Measurements from ENCODE around the gene TIMP2.
"Not testable (repeated sequence)": the region's sequence is repeated elsewhere in the genome, so short reads cannot be mapped to it uniquely, and the experiment has no call there.

The TIMP2 gene

GRCh38 chr17:78933025-78933958 is 8.1 kb upstream of the TIMP2 start:
- no peak for DNase-seq (ENCODE audit: low read depth in 2 of 2)

- no peak for DNase-seq (ENCODE audit: low read depth in 2 of 2)
Measured at GRCh38 chr17:78929908-78930775, 5.0 kb upstream of the TIMP2 start.

DNA sequence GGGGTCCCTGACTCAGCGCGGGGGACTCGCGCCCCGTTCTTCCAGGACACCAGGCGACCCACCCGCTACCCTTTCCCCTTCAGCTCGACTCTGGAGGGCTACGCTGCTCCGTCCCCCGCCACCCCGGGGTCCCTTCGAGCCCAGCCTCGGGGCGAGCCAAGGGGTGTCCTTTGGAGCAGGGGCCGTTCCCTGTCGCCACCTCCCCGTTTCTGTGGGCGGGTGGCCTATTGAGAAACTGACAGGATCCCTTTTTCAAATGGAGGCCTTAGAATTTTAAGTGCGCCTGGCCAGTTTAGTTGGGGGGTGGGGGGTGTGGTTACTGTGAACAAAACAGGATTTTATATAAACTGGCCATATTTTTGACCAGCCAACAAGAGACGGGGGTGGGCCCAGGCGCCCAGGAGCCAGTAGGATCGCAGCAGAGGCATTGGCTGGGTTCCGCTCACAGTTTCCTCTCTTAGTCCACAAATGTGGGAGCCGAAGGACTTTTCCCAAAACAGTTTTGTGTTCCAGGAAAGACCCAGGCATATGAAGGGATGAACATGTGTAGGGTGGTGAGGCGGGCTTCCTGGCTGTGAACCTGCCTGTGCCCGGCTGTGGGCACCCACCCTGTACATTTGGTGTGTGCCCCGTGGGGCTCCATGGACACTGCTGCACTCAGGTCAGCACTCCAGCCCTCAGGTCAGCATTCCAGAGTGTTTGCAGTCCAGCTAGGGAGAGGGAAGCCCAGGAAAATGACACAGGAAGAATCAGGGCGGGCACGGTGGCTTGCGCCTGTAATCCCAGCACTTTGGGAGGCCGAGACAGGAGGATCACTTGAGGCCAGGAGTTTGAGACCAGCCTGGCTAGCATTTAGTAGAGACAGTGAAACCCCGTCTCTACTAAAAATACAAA is 722 bp upstream of the TIMP2 start:
- no peak for DNase-seq (ENCODE audit: low read depth in 2 of 2)

- no peak for DNase-seq (ENCODE audit: low read depth in 2 of 2)
Measured at GRCh38 chr17:78924481-78925151, 571 bp downstream of the TIMP2 start.

- DNase-seq (ENCODE audit: low read depth in 2 of 2): peak; percentile 12 to 21
Measured at GRCh38 chr17:78923660-78924453, 1.3 kb downstream of the TIMP2 start.

- no peak for DNase-seq (ENCODE audit: low read depth in 2 of 2)
Measured at GRCh38 chr17:78922816-78923498, 2.2 kb downstream of the TIMP2 start.

DNA sequence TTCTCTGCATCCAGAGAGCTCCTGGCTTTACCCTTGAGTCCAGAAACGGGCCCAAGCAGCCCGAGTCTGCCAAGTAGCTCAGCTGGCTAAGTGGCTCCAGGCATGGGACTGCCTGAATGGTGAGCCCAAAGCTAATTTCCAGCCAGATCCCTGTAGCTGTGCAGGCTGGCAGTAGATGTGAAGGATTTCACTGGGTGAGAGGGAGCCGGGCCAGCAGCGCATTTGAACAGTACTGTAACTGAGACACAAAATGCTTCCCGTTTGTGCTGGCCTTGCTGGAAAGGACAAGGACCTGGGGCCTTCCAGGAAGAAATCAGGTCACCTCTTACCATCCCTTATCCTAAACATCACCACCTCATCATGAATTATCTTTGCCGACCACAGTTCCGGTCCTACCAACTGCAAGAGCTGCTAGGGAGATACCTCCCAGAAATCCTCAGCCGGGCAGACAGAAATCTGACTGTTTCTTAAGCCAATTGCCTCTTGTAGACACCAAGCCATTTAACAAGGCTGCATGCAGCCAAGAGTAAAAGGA is 3.7 kb downstream of the TIMP2 start:
- no peak for DNase-seq (ENCODE audit: low read depth in 2 of 2)

GRCh38 chr17:78920528-78920927 is 4.7 kb downstream of the TIMP2 start:
- no peak for DNase-seq (ENCODE audit: low read depth in 2 of 2)

DNA sequence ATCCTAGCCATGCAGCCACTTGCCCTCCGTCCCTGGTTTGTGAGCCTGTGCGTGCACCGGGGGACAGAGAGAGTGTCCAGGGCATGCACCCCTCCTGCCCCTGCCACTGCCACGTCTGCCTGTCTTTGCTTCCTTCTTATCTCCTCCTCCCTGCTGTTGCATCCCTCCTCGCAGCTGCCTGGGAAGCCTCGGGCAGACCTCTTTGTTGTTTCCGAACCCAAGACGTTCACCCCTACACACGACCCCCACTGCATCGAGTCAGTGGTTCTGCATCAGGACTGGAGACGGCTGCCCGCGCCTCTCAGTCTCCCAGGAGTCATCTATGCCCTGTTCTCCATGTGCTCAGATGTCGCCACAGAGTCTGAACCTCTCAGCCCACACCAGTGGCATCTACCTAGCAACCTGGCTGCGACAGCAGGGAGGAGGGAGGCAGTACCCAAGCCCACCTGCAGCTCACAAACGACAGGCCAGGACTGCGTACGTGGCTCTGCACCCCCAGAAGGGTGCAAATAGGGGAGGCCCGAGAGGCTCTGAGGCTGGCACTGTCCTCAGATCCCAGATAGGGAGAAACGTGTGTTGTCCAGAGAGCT is 5.2 kb downstream of the TIMP2 start:
- no peak for DNase-seq (ENCODE audit: low read depth in 2 of 2)

- DNase-seq (ENCODE audit: low read depth in 2 of 2): no peak
Measured at GRCh38 chr17:78918979-78919378, 6.2 kb downstream of the TIMP2 start.

- DNase-seq (ENCODE audit: low read depth in 2 of 2): no peak
Measured at GRCh38 chr17:78917451-78918275, 7.5 kb downstream of the TIMP2 start.

DNA sequence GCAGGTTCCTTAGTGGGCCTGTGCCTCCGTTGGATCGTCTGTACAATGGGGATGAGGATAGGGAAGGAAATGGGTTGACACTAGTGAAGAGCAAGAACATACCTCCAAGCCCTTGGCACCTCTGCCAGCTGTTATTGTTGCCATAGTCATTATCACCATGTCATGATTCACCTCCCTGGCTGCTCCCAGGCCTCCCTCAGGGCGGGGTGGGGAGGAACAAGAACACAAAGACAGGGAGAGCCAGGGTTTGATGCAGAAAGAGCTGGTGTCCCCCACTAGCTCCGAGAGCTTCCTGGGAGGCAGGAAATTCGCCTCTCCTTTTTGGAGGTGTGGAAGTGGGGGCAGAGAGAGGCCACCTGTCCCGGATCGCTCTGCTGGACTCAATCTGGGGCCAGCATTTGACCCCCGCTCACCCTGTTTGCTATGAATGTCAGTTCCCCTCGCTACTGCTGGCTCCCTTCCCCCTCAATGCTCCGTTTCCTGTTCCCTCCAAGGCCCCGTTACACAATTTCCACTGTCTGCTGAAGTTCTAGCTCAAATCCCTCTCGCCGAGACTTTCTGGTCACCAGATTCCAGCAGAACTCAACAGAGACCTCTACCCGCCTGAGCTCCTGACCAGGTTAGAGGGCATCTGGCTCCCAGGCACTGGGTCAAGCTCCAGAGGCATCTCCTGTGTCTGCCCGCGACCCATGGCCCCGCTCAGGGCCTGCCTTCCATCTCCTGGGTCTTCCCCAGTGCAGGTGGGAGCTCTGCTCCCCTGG is 9.1 kb downstream of the TIMP2 start:
- no peak for DNase-seq (ENCODE audit: low read depth in 2 of 2)

DNA sequence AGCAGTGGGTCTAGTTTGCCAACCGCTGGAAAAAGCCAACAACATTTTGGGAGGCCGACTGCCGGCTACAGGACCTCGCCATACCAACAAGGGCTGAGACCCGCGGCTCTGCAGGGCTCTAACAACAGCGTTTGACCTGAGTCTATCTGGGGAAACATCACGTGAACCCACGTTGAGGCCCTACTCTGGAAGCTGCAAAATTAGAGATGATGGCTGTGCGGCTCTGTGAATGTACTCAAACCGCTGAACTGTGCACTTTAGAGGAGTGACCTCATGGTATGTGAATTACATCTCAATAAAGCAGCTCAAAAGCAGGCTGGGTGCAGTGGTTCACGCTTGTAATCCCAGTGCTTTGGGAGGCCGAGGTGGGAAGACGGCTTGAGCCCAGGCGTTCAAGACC is 12.1 kb downstream of the TIMP2 start:
- DNase-seq (ENCODE audit: low read depth in 2 of 2): no peak

- DNase-seq (ENCODE audit: low read depth in 2 of 2): no peak
Measured at GRCh38 chr17:78912082-78912481, 13.1 kb downstream of the TIMP2 start.

GRCh38 chr17:78911543-78911942 is 13.6 kb downstream of the TIMP2 start:
- not testable (repeated sequence) for DNase-seq (ENCODE audit: low read depth in 2 of 2)

GRCh38 chr17:78910497-78911284 is 14.5 kb downstream of the TIMP2 start:
- DNase-seq (ENCODE audit: low read depth in 2 of 2): no peak

- no peak for DNase-seq (ENCODE audit: low read depth in 2 of 2)
Measured at GRCh38 chr17:78908426-78908825, 16.8 kb downstream of the TIMP2 start.

Measured in stimulated activated CD8-positive, alpha-beta memory T cell treated with anti-CD3 and anti-CD28 coated beads, Interleukin-7, amount 100 ng/mL, for 1 hour (primary cell).